Esophagus muscularis mucosa (tissue), 3 donors: ENCODE data around the gene AIP.

Experiments
- EP300 ChIP-seq: sonication (generic); formaldehyde crosslinking; IDR thresholded peaks from one replicate; pipeline ENCODE4 v1.6.1; 2017; ENCODE audit warnings: antibody characterized with exemption
- TF ChIP-seq, protein P1 (sequence below), 3 experiments: fragments of 200-600 bp in 2 of 3; fragments of 450-650 bp in 1 of 3; sonication (generic) in 2 of 3; IDR thresholded peaks; one replicate each; pipeline ENCODE4 v1.5.1; 2017 to 2019; ENCODE audit warnings: antibody characterized with exemption in 3 of 3, mild to moderate bottlenecking in 2 of 3, moderate library complexity in 1 of 3

DNA sequence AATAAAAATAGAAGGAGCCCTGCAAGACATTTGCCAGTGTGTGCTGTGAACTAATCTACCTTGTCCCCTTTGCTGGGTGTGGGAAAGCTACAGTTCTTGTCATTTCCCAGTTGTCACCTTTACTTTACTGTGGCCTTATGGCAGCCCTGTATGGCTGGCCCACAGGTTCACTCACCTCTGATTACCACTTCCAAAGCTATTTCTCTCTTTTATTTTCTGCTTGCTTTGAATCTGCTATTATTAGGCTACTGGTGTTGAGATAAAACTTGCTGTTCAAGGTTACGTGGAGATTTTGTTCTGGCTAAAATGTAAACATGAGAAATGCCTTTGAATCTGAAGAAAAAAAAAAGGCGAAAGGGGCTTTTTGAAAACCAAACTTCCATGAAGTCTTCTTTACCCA, 50.1 kb downstream of the AIP start:
- TF ChIP-seq, protein P1, sequence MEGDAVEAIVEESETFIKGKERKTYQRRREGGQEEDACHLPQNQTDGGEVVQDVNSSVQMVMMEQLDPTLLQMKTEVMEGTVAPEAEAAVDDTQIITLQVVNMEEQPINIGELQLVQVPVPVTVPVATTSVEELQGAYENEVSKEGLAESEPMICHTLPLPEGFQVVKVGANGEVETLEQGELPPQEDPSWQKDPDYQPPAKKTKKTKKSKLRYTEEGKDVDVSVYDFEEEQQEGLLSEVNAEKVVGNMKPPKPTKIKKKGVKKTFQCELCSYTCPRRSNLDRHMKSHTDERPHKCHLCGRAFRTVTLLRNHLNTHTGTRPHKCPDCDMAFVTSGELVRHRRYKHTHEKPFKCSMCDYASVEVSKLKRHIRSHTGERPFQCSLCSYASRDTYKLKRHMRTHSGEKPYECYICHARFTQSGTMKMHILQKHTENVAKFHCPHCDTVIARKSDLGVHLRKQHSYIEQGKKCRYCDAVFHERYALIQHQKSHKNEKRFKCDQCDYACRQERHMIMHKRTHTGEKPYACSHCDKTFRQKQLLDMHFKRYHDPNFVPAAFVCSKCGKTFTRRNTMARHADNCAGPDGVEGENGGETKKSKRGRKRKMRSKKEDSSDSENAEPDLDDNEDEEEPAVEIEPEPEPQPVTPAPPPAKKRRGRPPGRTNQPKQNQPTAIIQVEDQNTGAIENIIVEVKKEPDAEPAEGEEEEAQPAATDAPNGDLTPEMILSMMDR (IDR thresholded peaks at IDR 0.05): no peak
- TF ChIP-seq EP300: no peak
